Neuronal stem cell (in vitro differentiated cells): ENCODE measurements around the gene HEXD.

ENCODE experiments used
- DNase-seq: peaks from one replicate; pipeline ENCODE4 v3.0.0-alpha.2; 2013; ENCODE audit warnings: low spot score
- H2AFZ ChIP-seq: one replicate; pipeline ENCODE4 v1.6.1; 2013; ENCODE audit warnings: mild to moderate bottlenecking, low read length, inconsistent platforms
- H2AK5ac ChIP-seq: 2 replicates; pipeline ENCODE4 v1.6.1; 2013; ENCODE audit warnings: low read depth, mild to moderate bottlenecking, inconsistent platforms, low read length, moderate library complexity, mixed read lengths
- H2BK120ac ChIP-seq: 2 replicates; pipeline ENCODE4 v1.6.1; 2013; ENCODE audit warnings: low read depth, mild to moderate bottlenecking, inconsistent platforms, low read length, moderate library complexity, mixed read lengths
- H2BK12ac ChIP-seq: one replicate; pipeline ENCODE4 v1.6.1; 2013; ENCODE audit warnings: low read length, inconsistent platforms
- H2BK15ac ChIP-seq: 2 replicates; pipeline ENCODE4 v1.6.1; 2013; ENCODE audit warnings: mild to moderate bottlenecking, low read length, inconsistent platforms, mixed read lengths
- H2BK5ac ChIP-seq: one replicate; pipeline ENCODE4 v1.6.1; 2013; ENCODE audit warnings: inconsistent platforms, mild to moderate bottlenecking, low read length, moderate library complexity
- H3K14ac ChIP-seq: one replicate; pipeline ENCODE4 v1.6.1; 2013; ENCODE audit warnings: low read length, inconsistent platforms
- H3K18ac ChIP-seq: 2 replicates; pipeline ENCODE4 v1.6.1; 2013; ENCODE audit warnings: low read length, inconsistent platforms
- H3K23ac ChIP-seq: 2 replicates; pipeline ENCODE4 v1.6.1; 2013; ENCODE audit warnings: low read depth, mild to moderate bottlenecking, mixed read lengths, low read length, inconsistent platforms; ENCODE audit not compliant: poor library complexity
- H3K27ac ChIP-seq: replicated peaks from 3 replicates; pipeline ENCODE4 v1.5.1; 2013; ENCODE audit warnings: low read length, inconsistent platforms
- H3K27me3 ChIP-seq, 3 experiments: 2 replicates each; pipeline ENCODE4 v1.6.1; 2013; ENCODE audit warnings: low read length in 3 of 3, mild to moderate bottlenecking in 2 of 3, inconsistent platforms in 1 of 3, low read depth in 1 of 3, mixed read lengths in 1 of 3, moderate library complexity in 1 of 3; ENCODE audit not compliant: control insufficient read depth in 3 of 3, insufficient read depth in 3 of 3
- H3K36me3 ChIP-seq, 2 donors: replicated peaks in 1 of 2; 2 replicates each; pipeline ENCODE4 v1.6.1; 2013; ENCODE audit warnings: low read length in 2 of 2; ENCODE audit not compliant: control insufficient read depth in 2 of 2, insufficient read depth in 2 of 2
- H3K4ac ChIP-seq: 2 replicates; pipeline ENCODE4 v1.6.1; 2013; ENCODE audit warnings: inconsistent platforms, mild to moderate bottlenecking, low read length, moderate library complexity
- H3K4me1 ChIP-seq, 2 donors: 1 replicate in 1 of 2; 2 replicates in 1 of 2; pipeline ENCODE4 v1.6.1; 2013; ENCODE audit warnings: low read length in 2 of 2, low read depth in 1 of 2; ENCODE audit not compliant: control insufficient read depth in 2 of 2, insufficient read depth in 1 of 2
- H3K4me2 ChIP-seq: one replicate; pipeline ENCODE4 v1.6.1; 2013; ENCODE audit warnings: mild to moderate bottlenecking, low read length, inconsistent platforms; ENCODE audit not compliant: insufficient read depth, poor library complexity, severe bottlenecking
- H3K4me3 ChIP-seq, 2 donors: 2 replicates each; pipeline ENCODE4 v1.5.1; 2013; ENCODE audit warnings: low read length in 2 of 2, mild to moderate bottlenecking in 2 of 2, inconsistent platforms in 1 of 2, moderate library complexity in 1 of 2
- H3K79me1 ChIP-seq: one replicate; pipeline ENCODE4 v1.6.1; 2013; ENCODE audit warnings: low read depth, mild to moderate bottlenecking, inconsistent platforms, low read length, moderate library complexity
- H3K9ac ChIP-seq: one replicate; pipeline ENCODE4 v1.6.1; 2013; ENCODE audit warnings: mild to moderate bottlenecking, low read depth, low read length, inconsistent platforms; ENCODE audit not compliant: poor library complexity
- H3K9me3 ChIP-seq, 2 donors: replicated peaks in 1 of 2; 2 replicates each; pipeline versions ENCODE3 to v1.6.1; 2013; ENCODE audit warnings: low read length in 2 of 2, mild to moderate bottlenecking in 2 of 2, inconsistent platforms in 1 of 2, low read depth in 1 of 2, mixed read lengths in 1 of 2, moderate library complexity in 1 of 2; ENCODE audit not compliant: control insufficient read depth in 2 of 2, insufficient read depth in 1 of 2
- H4K8ac ChIP-seq: one replicate; pipeline ENCODE4 v1.6.1; 2013; ENCODE audit warnings: low read depth, mild to moderate bottlenecking, inconsistent platforms, low read length, moderate library complexity
- H4K91ac ChIP-seq: one replicate; pipeline ENCODE4 v1.6.1; 2013; ENCODE audit warnings: low read length, low read depth, mild to moderate bottlenecking, inconsistent platforms; ENCODE audit not compliant: poor library complexity
- WGBS, 2 donors: extraction: QIAGEN DNeasy Blood & Tissue Kit; methylation state at CpG; one replicate each; pipeline ENCODE4 v1.1.7; 2013; ENCODE audit warnings: missing lambda C conversion rate in 2 of 2, mixed read lengths in 1 of 2; ENCODE audit not compliant: insufficient read length in 2 of 2, insufficient replicate concordance in 1 of 2; ENCODE audit errors: extremely low coverage in 2 of 2; 5-methylcytosine and 5-hydroxymethylcytosine counted together

Gene HEXD

GRCh38 chr17:82470065-82470464 is 51.9 kb downstream of the HEXD start:
- no CpG with 5 or more reads among the region's 7 CpGs for WGBS, 2 donors
- Histone ChIP-seq H3K4me1 (no peaks in the 10 kb centered on the region), H3K4me2 (no peak overlapping the region), H2AFZ (no peak overlapping the region), H3K36me3 (peaks cover 29 to 93% of the 10 kb centered on the region in 2 donors), H2BK12ac (no peak overlapping the region), H2BK15ac (no peak overlapping the region), H3K9ac (no peak overlapping the region), H3K18ac (no peak overlapping the region), H3K4ac (no peak overlapping the region), H3K79me1 (no peaks in the 10 kb centered on the region), H2BK120ac (no peak overlapping the region), H3K9me3 (peaks cover 0 to 2% of the 10 kb centered on the region in 2 donors), H2BK5ac (no peak overlapping the region), H3K23ac (no peak overlapping the region), H2AK5ac (no peak overlapping the region), H4K91ac (no peak overlapping the region), H4K8ac (no peak overlapping the region), H3K4me3 (no peak overlapping the region), H3K27ac (no peak overlapping the region), H3K27me3 (no peaks in the 10 kb centered on the region), H3K14ac (no peak overlapping the region)
- no peak for DNase-seq

GRCh38 chr17:82474223-82475010 is 56.3 kb downstream of the HEXD start:
- H2BK15ac ChIP-seq = no peak overlapping the region
- H3K9ac ChIP-seq = no peak overlapping the region
- H3K4me3 ChIP-seq = no peak overlapping the region
- H3K18ac ChIP-seq = no peak overlapping the region
- no peak overlapping the region for H2BK5ac ChIP-seq
- no peak overlapping the region for H2AFZ ChIP-seq
- no peak overlapping the region for H4K91ac ChIP-seq
- H3K4me2 ChIP-seq = no peak overlapping the region
- no peak overlapping the region for H3K4ac ChIP-seq
- H3K79me1 ChIP-seq = no peaks in the 10 kb centered on the region
- no peak overlapping the region for H3K23ac ChIP-seq
- H3K36me3 ChIP-seq = peaks cover 34 to 89% of the 10 kb centered on the region in 2 donors
- no peaks in the 10 kb centered on the region for H3K27me3 ChIP-seq
- no peaks in the 10 kb centered on the region for H3K4me1 ChIP-seq
- H2BK12ac ChIP-seq = no peak overlapping the region
- peaks cover 0 to 2% of the 10 kb centered on the region in 2 donors for H3K9me3 ChIP-seq
- no peak overlapping the region for H3K14ac ChIP-seq
- no peak overlapping the region for H2AK5ac ChIP-seq
- no peak overlapping the region for H4K8ac ChIP-seq
- WGBS, 2 donors = no CpG with 5 or more reads among the region's 11 CpGs
- no peak for DNase-seq
- H2BK120ac ChIP-seq = no peak overlapping the region
- H3K27ac ChIP-seq = no peak overlapping the region

- H3K23ac ChIP-seq = no peak overlapping the region
- H2BK12ac ChIP-seq = no peak overlapping the region
- no peak overlapping the region for H2BK120ac ChIP-seq
- no peak overlapping the region for H2BK15ac ChIP-seq
- no peak overlapping the region for H3K14ac ChIP-seq
- WGBS, 2 donors = no CpG with 5 or more reads among the region's 8 CpGs
- H3K4ac ChIP-seq = no peak overlapping the region
- no peak overlapping the region for H3K9ac ChIP-seq
- H3K4me1 ChIP-seq = no peaks in the 10 kb centered on the region
- H3K79me1 ChIP-seq = peaks cover 3% of the 10 kb centered on the region
- no peak overlapping the region for H4K8ac ChIP-seq
- no peak overlapping the region for H3K18ac ChIP-seq
- no peak overlapping the region for H3K4me2 ChIP-seq
- H2BK5ac ChIP-seq = no peak overlapping the region
- no peaks in the 10 kb centered on the region for H3K9me3 ChIP-seq
- no peak for DNase-seq
- no peaks in the 10 kb centered on the region for H3K27me3 ChIP-seq
- H3K36me3 ChIP-seq = peaks cover 39 to 91% of the 10 kb centered on the region in 2 donors
- no peak overlapping the region for H4K91ac ChIP-seq
- H3K4me3 ChIP-seq = no peak overlapping the region
- no peak overlapping the region for H2AK5ac ChIP-seq
- H2AFZ ChIP-seq = no peak overlapping the region
- H3K27ac ChIP-seq = no peak overlapping the region
Observed at GRCh38 chr17:82475458-82475857, 57.3 kb downstream of the HEXD start.

- H4K8ac ChIP-seq = no peak overlapping the region
- H3K4ac ChIP-seq = no peak overlapping the region
- peaks cover 3% of the 10 kb centered on the region for H3K79me1 ChIP-seq
- H2BK15ac ChIP-seq = no peak overlapping the region
- peaks cover 50 to 94% of the 10 kb centered on the region in 2 donors for H3K36me3 ChIP-seq
- no peaks in the 10 kb centered on the region for H3K9me3 ChIP-seq
- H3K4me2 ChIP-seq = no peak overlapping the region
- H2BK5ac ChIP-seq = no peak overlapping the region
- no peak overlapping the region for H3K14ac ChIP-seq
- H3K18ac ChIP-seq = no peak overlapping the region
- H2BK12ac ChIP-seq = no peak overlapping the region
- H3K27ac ChIP-seq = no peak overlapping the region
- no peak overlapping the region for H3K4me3 ChIP-seq
- H3K4me1 ChIP-seq = no peaks in the 10 kb centered on the region
- H3K23ac ChIP-seq = peak overlapping the region; percentile 55
- H2AK5ac ChIP-seq = no peak overlapping the region
- no peak for DNase-seq
- no peak overlapping the region for H2BK120ac ChIP-seq
- no peaks in the 10 kb centered on the region for H3K27me3 ChIP-seq
- H2AFZ ChIP-seq = no peak overlapping the region
- no CpG with 5 or more reads among the region's 8 CpGs for WGBS, 2 donors
- no peak overlapping the region for H3K9ac ChIP-seq
- no peak overlapping the region for H4K91ac ChIP-seq
Observed at GRCh38 chr17:82477934-82478333, 59.8 kb downstream of the HEXD start.
